Thyroid gland (tissue), 4 donors: ENCODE measurements around the gene SP100. TPM values are rescaled to one million over a fixed set of nuclear protein-coding genes. Genes with fewer than 3 reads are reported as not detected.
A peak's percentile ranks its signal among the peaks of the same experiment; 100 is the strongest.
"Not testable (repeated sequence)": the region's sequence is repeated elsewhere in the genome, so short reads cannot be mapped to it uniquely, and the experiment has no call there.

Experiments used
- DNase-seq, 2 donors: peaks; one replicate each; pipeline ENCODE4 v3.0.0-alpha.2; 2019
- H3K27ac ChIP-seq, 3 donors: fragments of 200-600 bp; sonication (generic); 1 replicate in 2 of 3; 2 replicates in 1 of 3; pipeline ENCODE4 v1.5.1; 2016 to 2019; ENCODE audit warnings: mild to moderate bottlenecking in 1 of 3, moderate library complexity in 1 of 3
- H3K27me3 ChIP-seq: fragments of 200-600 bp; sonication (generic); one replicate; pipeline ENCODE4 v1.5.1; 2019
- H3K36me3 ChIP-seq, 2 donors: fragments of 200-600 bp; sonication (generic); one replicate each; pipeline ENCODE4 v1.5.1; 2016 to 2019
- H3K4me1 ChIP-seq, 2 donors: fragments of 200-600 bp; sonication (generic); one replicate each; pipeline ENCODE4 v1.5.1; 2017 to 2019
- H3K4me3 ChIP-seq, 3 donors: fragments of 200-600 bp; sonication (generic); replicated peaks in 1 of 3; 1 replicate in 2 of 3; 2 replicates in 1 of 3; pipeline ENCODE4 v1.5.1; 2016; ENCODE audit warnings: mild to moderate bottlenecking in 1 of 3
- H3K9me3 ChIP-seq: fragments of 200-600 bp; sonication (generic); one replicate; pipeline ENCODE4 v1.5.1; 2017
- POLR2A ChIP-seq, 2 donors: fragments of 450-650 bp; IDR thresholded peaks; one replicate each; pipeline ENCODE4 v1.6.1; 2017; ENCODE audit warnings: antibody characterized with exemption in 2 of 2, mild to moderate bottlenecking in 2 of 2, moderate library complexity in 1 of 2
- WGBS, 2 donors: methylation state at CpG; one replicate each; pipeline ENCODE4 v1.1.5; 2017; 5-methylcytosine and 5-hydroxymethylcytosine counted together
- intact Hi-C: fragments of 100-400 bp; cut with DNase I; formaldehyde crosslinking; loops from one replicate; pipeline ENCODE4 v1.15.1; 2023
- total RNA-seq, 4 donors: library from RNA; depleted of rRNA; stranded (reverse); fragments of >200 nt; gene quantifications; one replicate each; pipeline ENCODE4 v1.2.3, GENCODE V29; 2016
- TF ChIP-seq, protein P1 (sequence below), 6 experiments: fragments of 200-600 bp in 3 of 6; fragments of 450-650 bp in 3 of 6; sonication (generic) in 3 of 6; IDR thresholded peaks; one replicate each; pipeline ENCODE4 v1.5.1; 2016 to 2019; ENCODE audit warnings: antibody characterized with exemption in 6 of 6, mild to moderate bottlenecking in 2 of 6, inconsistent platforms in 1 of 6, moderate library complexity in 1 of 6

SP100 gene
- total RNA-seq, 4 donors from 2014 or later, result 84.0 to 151 (median 98.0) TPM

DNA sequence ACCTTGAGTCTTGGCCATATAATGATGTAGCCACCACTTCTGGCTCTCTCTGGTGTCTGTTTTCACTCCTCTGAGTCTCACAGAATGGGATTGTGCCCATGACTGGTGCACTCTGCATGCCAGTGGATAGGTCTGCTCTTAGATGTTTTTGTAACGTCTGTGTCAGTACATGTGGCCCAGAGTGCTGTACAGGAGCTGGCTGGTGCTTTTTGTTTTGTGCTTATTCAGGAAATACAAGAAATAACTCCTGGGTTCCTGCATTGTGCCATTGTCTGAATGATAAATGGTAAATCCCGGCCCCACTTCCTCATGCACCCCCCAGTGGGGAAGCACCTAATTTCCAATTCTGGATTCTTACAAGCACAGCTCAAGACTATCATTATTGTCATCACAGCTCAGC, 6.7 kb upstream of the SP100 start:
- H3K27me3 ChIP-seq, H3K9me3 ChIP-seq, H3K4me3 ChIP-seq, H3K36me3 ChIP-seq, intact Hi-C loops, DNase-seq: not testable (repeated sequence)
- peaks cover 9 to 20% of the 10 kb centered on the region in 2 donors for H3K4me1 ChIP-seq
- peak overlapping the region; percentile 18 to 63 (median 58) for H3K27ac ChIP-seq
- peak in 1 of 2 donors; percentile 9 for TF ChIP-seq POLR2A (IDR thresholded peaks at IDR 0.05)
- WGBS, 2 donors, result 51 to 65% methylated on average over 2 of the region's 2 CpGs

DNA sequence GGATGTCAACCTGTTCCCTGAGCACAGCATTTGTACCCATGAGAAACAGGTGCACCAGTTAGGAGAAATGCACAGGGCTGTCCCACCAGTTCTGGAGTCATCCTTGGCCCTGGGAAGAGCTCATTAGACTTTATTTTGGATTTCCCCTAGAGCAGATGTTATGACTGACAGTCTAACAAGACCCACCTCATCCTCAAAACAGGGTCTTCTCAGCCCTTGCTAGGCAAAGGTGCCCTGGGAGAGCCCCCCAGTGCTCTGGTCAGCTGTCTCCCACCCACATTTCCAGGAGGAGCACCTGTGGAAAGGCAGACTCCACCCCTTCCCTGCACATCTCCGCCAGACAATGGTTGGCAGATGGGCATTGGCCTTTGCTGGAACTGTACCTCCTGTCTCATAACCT, 5.7 kb upstream of the SP100 start:
- no peak overlapping the region for H3K4me3 ChIP-seq
- 93 to 100% methylated on average over 1 of the region's 1 CpG for WGBS, 2 donors
- no peak overlapping the region for H3K27ac ChIP-seq
- intact Hi-C loops, result no loop called here
- TF ChIP-seq, protein P1, sequence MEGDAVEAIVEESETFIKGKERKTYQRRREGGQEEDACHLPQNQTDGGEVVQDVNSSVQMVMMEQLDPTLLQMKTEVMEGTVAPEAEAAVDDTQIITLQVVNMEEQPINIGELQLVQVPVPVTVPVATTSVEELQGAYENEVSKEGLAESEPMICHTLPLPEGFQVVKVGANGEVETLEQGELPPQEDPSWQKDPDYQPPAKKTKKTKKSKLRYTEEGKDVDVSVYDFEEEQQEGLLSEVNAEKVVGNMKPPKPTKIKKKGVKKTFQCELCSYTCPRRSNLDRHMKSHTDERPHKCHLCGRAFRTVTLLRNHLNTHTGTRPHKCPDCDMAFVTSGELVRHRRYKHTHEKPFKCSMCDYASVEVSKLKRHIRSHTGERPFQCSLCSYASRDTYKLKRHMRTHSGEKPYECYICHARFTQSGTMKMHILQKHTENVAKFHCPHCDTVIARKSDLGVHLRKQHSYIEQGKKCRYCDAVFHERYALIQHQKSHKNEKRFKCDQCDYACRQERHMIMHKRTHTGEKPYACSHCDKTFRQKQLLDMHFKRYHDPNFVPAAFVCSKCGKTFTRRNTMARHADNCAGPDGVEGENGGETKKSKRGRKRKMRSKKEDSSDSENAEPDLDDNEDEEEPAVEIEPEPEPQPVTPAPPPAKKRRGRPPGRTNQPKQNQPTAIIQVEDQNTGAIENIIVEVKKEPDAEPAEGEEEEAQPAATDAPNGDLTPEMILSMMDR (IDR thresholded peaks at IDR 0.05), result no peak
- TF ChIP-seq POLR2A (IDR thresholded peaks at IDR 0.05), result no peak
- DNase-seq, result no peak
- no peaks in the 10 kb centered on the region for H3K27me3 ChIP-seq
- H3K36me3 ChIP-seq, result no peaks in the 10 kb centered on the region
- peaks cover 9 to 23% of the 10 kb centered on the region in 2 donors for H3K4me1 ChIP-seq
- no peaks in the 10 kb centered on the region for H3K9me3 ChIP-seq

DNA sequence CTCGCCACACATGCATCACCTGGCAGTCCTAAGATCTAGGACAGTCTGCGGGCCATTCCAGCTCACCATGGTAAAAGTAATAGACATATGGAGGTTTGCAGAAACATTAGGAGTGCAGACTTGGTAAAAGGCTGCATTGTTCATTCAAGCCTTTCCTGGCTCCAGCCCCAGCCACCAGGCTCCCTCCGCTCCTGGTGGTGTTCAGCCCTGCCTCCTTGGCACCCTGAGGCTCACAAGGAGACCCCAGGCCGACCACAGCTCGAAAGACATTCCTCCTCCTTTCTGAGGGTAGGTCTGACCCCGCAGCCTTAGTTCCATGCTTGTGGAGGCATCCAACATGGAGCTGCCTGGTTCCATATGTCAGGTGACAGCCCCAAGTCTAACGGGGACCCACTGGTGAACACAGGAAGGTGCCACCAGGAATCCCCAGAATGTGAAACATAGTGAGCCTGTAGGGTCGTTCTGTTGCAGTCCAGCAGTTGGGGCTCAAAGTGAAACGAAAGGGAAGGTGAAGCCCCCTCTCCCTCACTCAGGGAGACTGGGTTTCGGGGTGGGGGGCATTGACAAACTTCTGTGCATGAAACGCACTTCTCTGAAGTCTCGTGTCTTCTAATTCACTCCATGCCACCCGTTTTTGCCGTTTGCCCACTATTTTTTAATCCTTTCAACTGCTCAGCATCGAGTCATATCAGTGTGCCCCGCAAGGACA, 5.0 kb upstream of the SP100 start:
- TF ChIP-seq, protein P1 (IDR thresholded peaks at IDR 0.05), result no peak
- no peak for TF ChIP-seq POLR2A (IDR thresholded peaks at IDR 0.05)
- intact Hi-C loops, result no loop called here
- Histone ChIP-seq H3K9me3 (no peaks in the 10 kb centered on the region), H3K27me3 (no peaks in the 10 kb centered on the region), H3K36me3 (no peaks in the 10 kb centered on the region), H3K4me3 (peak overlapping the region; percentile 23 to 50 (median 35)), H3K27ac (peak overlapping the region; percentile 74 to 89 (median 85)), H3K4me1 (peaks cover 12 to 28% of the 10 kb centered on the region in 2 donors)
- DNase-seq, result no peak
- 38 to 42% methylated on average over 15 to 16 of the region's 16 CpGs for WGBS, 2 donors

DNA sequence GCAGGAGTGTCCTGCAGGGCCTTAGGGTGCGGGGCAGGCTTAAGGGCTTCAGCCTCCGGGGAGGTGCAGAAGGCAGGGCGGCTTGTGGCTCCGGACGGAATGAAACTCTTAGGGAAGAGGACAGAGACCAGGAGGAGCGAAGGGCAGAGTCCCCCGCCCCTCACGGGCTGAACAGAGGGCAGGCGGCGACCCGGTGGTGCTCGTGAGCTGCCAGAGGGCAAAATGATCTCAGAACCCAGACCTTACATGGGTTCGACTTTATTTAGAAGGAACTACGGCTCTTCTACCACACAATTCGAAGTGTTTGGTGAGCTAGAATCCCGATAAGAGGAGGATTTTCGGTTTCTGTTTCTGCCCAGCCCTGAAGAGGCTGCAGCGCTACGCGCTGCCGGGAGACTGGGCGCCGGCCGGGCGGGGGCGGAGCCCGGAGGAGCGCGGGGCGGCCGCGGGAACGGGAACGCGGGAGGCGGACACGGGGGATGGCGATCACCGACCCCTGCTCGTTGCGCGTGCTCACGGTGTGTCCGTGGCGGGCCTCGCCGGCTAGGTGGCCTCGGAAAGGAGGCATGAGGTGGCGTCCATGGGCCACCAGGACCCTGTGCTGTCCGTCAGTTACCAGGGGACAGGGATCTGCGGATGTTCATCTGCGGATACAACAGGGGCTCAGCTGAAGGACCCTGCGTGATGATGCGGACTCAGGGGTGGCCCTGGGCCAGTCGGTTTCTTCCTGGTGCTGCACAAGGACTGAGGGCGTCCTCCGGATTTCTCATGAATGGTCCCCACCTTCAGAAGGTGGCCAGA, 4.2 kb upstream of the SP100 start:
- Histone ChIP-seq H3K4me3 (peak overlapping the region; percentile 23 to 50 (median 35)), H3K4me1 (peaks cover 12 to 28% of the 10 kb centered on the region in 2 donors), H3K27me3 (no peaks in the 10 kb centered on the region), H3K9me3 (no peaks in the 10 kb centered on the region), H3K36me3 (no peaks in the 10 kb centered on the region), H3K27ac (peak overlapping the region; percentile 74 to 89 (median 85))
- TF ChIP-seq, protein P1 (IDR thresholded peaks at IDR 0.05), result no peak
- TF ChIP-seq POLR2A (IDR thresholded peaks at IDR 0.05), result no peak
- 2 to 10% methylated on average over 12 to 49 of the region's 57 CpGs for WGBS, 2 donors
- DNase-seq, result peak; percentile 56 to 58
- intact Hi-C loops, result no loop called here

DNA sequence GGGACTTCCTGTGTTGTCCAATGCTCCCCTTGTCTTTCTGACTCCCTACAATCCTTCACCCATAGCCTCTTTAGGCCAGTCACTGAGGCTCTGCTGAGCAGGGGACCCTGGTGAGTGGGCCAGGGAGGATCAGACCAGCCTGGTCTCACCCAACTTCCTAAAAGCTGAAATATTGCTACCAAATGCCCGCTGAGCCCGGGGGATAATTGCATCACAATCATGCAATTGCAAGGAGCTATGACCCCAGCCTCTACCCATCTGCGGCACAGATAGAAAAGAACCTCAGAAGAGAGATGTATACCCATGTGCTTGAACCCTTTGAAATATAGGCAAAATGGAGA, 3.7 kb upstream of the SP100 start:
- 97 to 98% methylated on average over 3 of the region's 3 CpGs for WGBS, 2 donors
- H3K27ac ChIP-seq, result peak overlapping the region; percentile 74 to 89 (median 85)
- no peaks in the 10 kb centered on the region for H3K9me3 ChIP-seq
- H3K4me1 ChIP-seq, result peaks cover 12 to 30% of the 10 kb centered on the region in 2 donors
- no peak for TF ChIP-seq POLR2A (IDR thresholded peaks at IDR 0.05)
- TF ChIP-seq, protein P1 (IDR thresholded peaks at IDR 0.05), result no peak
- DNase-seq, result no peak
- no peaks in the 10 kb centered on the region for H3K36me3 ChIP-seq
- no peaks in the 10 kb centered on the region for H3K27me3 ChIP-seq
- intact Hi-C loops, result no loop called here
- peak overlapping the region in 1 of 3 donors; percentile 50 for H3K4me3 ChIP-seq
